GM10266 (cell line): ENCODE measurements around the gene FCN1.

Experiments
- DNase-seq: peaks from one replicate; pipeline ENCODE4 v3.0.0; 2012; ENCODE audit errors: extremely low spot score
- CTCF ChIP-seq: IDR thresholded peaks from 2 replicates; pipeline ENCODE4 v1.5.1; 2012; ENCODE audit warnings: mild to moderate bottlenecking, low read depth; ENCODE audit not compliant: control insufficient read depth, insufficient read depth; ENCODE audit errors: missing control alignments

The FCN1 gene

GRCh38 chr9:134963546-134963945, 45.8 kb upstream of the FCN1 start:
- no peak for DNase-seq
- no peak for TF ChIP-seq CTCF

- no peak for DNase-seq
- no peak for TF ChIP-seq CTCF
These were observed 45.3 kb upstream of the FCN1 start for GRCh38 chr9:134962973-134963364.

- DNase-seq = no peak
- no peak for TF ChIP-seq CTCF
These were observed 44.6 kb upstream of the FCN1 start for GRCh38 chr9:134962065-134962972.

- DNase-seq = no peak
- TF ChIP-seq CTCF = no peak
These were observed 43.8 kb upstream of the FCN1 start for GRCh38 chr9:134961331-134962064.

GRCh38 chr9:134960701-134961181, 43.0 kb upstream of the FCN1 start:
- no peak for TF ChIP-seq CTCF
- no peak for DNase-seq

GRCh38 chr9:134959971-134960310, 42.2 kb upstream of the FCN1 start:
- TF ChIP-seq CTCF = no peak
- DNase-seq = no peak
